ENCODE results near the gene GSTM2. TPM values are rescaled to one million over a fixed set of nuclear protein-coding genes. Genes with fewer than 3 reads are reported as not detected.

GSTM2 gene
- total and polyA plus RNA-seq, 2 of the 4 experiments (the other 2 are of a cell fraction) = 10.2 to 85.5 TPM

DNA sequence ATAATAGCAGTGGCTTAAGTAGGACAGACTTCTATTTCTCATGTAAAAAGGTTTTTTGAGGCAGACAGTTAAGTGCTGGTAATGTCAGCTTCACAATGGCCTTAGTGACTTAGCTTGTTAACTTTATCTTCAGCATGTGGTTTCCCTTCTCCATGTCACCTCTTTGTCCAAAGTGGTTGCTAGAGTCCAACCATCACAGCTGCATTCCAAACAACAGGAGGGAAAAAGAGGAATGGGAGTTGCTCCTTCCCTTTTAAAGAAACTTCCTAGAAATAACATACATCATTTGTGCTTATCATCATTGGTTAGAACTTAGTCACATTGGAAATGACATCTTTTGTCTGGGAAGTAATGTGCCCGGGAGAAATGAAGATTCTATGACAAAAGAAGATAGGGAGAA, 54.1 kb downstream of the GSTM2 start:
- DNase-seq = no peak
- Histone ChIP-seq H4K20me1 (ENCODE audit: insufficient read depth, low read length) (no peaks in the 10 kb centered on the region), H3K27ac (ENCODE audit: insufficient read depth, low read length) (no peak overlapping the region), H3K27me3 (ENCODE audit: control insufficient read depth, insufficient read depth, low read length) (peaks cover 3% of the 10 kb centered on the region), H2BK120ac (ENCODE audit: low read depth, low read length) (peak overlapping the region; percentile 16; the same call in 1 of the 2 replicates), H2BK20ac (ENCODE audit: low read depth, low read length) (no peak overlapping the region), H2BK15ac (ENCODE audit: low read depth, low read length) (no peak overlapping the region; the same call in 2 of the 3 replicates), H3K4me3 (ENCODE audit: insufficient read depth, low read depth, low read length) (no peak overlapping the region), H4K8ac (ENCODE audit: low read depth in 2 of 2, low read length in 2 of 2) (no peak overlapping the region), H3K18ac (ENCODE audit: low read depth, low read length) (no peak overlapping the region), H2AK5ac (ENCODE audit: low read depth, low read length) (no peak overlapping the region), H3K4ac (ENCODE audit: low read depth, low read length) (no peak overlapping the region), H3K23ac (ENCODE audit: low read depth, low read length) (no peak overlapping the region), H3K9ac (ENCODE audit: low read depth, low read length) (no peak overlapping the region), H4K91ac (ENCODE audit: insufficient read depth, low read depth, low read length) (no peak overlapping the region), H2AK9ac (replicated peaks; ENCODE audit: low read depth, low read length, poor library complexity) (no peak overlapping the region), H3K79me1 (ENCODE audit: low read depth in 1 of 2, low read length in 2 of 2) (no peaks in the 10 kb centered on the region), H3K14ac (replicated peaks; ENCODE audit: low read depth, low read length) (no peak overlapping the region), H3K36me3 (ENCODE audit: control insufficient read depth, insufficient read depth, low read length) (no peaks in the 10 kb centered on the region), H3K56ac (ENCODE audit: extremely low read depth, insufficient read depth, low read length) (no peak overlapping the region), H2BK5ac (ENCODE audit: low read depth, low read length, poor library complexity, severe bottlenecking) (no peak overlapping the region), H3K4me1 (ENCODE audit: control insufficient read depth, insufficient read depth, low read length) (peaks cover 8% of the 10 kb centered on the region; the same call in 1 of the 2 replicates), H4K5ac (ENCODE audit: low read depth, low read length) (no peak overlapping the region), H3K4me2 (ENCODE audit: low read depth, low read length) (no peak overlapping the region), H3K9me3 (ENCODE audit: control insufficient read depth, insufficient read depth, low read length) (no peaks in the 10 kb centered on the region; the same call in 1 of the 2 replicates), H3K9me1 (ENCODE audit: insufficient read depth, low read length) (0 out of 2 replicates have a peak, but pooled peaks cover 3% of the 10 kb centered on the region), H2AFZ (replicated peaks; ENCODE audit: low read length, poor library complexity) (no peak overlapping the region)
- in situ Hi-C loops (cut with MboI; ENCODE audit: low sequenced_read_pairs) = no loop called here
- dilution Hi-C loops (cut with HindIII; ENCODE audit: low sequenced_read_pairs, unreplicated experiment) = no loop called here
- intact Hi-C loops (cut with micrococcal nuclease) = loop anchor here (5.0 kb wide), 1 partner anchor 45 kb away; no protein-coding TSS in a partner anchor
- ChIA-PET POLR2A (ENCODE audit: unreplicated experiment) (interaction anchor here (0.6 kb wide), 1 partner anchor 56 kb away, joined by 3 read pairs; no protein-coding TSS in a partner anchor), CTCF (interaction anchor here (1.1 kb wide), 1 partner anchor 176 kb away, joined by 3 read pairs; no protein-coding TSS in a partner anchor)
- no TSS peak for BruUV-seq (replicated peaks)
- ATAC-seq (ENCODE audit: low read depth) = no peak
- WGBS, 2 experiments (ENCODE audit: extremely low coverage in 2 of 2, insufficient read length in 1 of 2) = no CpG with 5 or more reads among the region's 1 CpG
- TF ChIP-seq RAD21 (IDR thresholded peaks at IDR 0.05; ENCODE audit: low read length) = no peak
- no peak for TF ChIP-seq BHLHE40 (IDR thresholded peaks at IDR 0.05; ENCODE audit: low read depth, low read length)
- TF ChIP-seq RFX5 (IDR thresholded peaks at IDR 0.05; ENCODE audit: low read depth, low read length) = no peak
- TF ChIP-seq, protein P1, sequence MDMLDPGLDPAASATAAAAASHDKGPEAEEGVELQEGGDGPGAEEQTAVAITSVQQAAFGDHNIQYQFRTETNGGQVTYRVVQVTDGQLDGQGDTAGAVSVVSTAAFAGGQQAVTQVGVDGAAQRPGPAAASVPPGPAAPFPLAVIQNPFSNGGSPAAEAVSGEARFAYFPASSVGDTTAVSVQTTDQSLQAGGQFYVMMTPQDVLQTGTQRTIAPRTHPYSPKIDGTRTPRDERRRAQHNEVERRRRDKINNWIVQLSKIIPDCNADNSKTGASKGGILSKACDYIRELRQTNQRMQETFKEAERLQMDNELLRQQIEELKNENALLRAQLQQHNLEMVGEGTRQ (IDR thresholded peaks at IDR 0.05; ENCODE audit: low read depth, low read length) = no peak
- TF ChIP-seq, protein P2, sequence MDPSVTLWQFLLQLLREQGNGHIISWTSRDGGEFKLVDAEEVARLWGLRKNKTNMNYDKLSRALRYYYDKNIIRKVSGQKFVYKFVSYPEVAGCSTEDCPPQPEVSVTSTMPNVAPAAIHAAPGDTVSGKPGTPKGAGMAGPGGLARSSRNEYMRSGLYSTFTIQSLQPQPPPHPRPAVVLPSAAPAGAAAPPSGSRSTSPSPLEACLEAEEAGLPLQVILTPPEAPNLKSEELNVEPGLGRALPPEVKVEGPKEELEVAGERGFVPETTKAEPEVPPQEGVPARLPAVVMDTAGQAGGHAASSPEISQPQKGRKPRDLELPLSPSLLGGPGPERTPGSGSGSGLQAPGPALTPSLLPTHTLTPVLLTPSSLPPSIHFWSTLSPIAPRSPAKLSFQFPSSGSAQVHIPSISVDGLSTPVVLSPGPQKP (IDR thresholded peaks at IDR 0.05; ENCODE audit: borderline replicate concordance, low read depth, low read length) = no peak
- no peak for TF ChIP-seq POLR2A (IDR thresholded peaks at IDR 0.05; ENCODE audit: low read depth, low read length)
- no peak for TF ChIP-seq MAZ (IDR thresholded peaks at IDR 0.05; ENCODE audit: borderline replicate concordance, low read depth, low read length)
- TF ChIP-seq SMC3 (IDR thresholded peaks at IDR 0.05; ENCODE audit: low read depth, low read length) = no peak
- no peak for TF ChIP-seq MXI1 (IDR thresholded peaks at IDR 0.05; ENCODE audit: borderline replicate concordance, low read depth, low read length)
- TF ChIP-seq FOS (IDR thresholded peaks at IDR 0.05; ENCODE audit: low read depth, low read length) = no peak
- TF ChIP-seq, protein P3, sequence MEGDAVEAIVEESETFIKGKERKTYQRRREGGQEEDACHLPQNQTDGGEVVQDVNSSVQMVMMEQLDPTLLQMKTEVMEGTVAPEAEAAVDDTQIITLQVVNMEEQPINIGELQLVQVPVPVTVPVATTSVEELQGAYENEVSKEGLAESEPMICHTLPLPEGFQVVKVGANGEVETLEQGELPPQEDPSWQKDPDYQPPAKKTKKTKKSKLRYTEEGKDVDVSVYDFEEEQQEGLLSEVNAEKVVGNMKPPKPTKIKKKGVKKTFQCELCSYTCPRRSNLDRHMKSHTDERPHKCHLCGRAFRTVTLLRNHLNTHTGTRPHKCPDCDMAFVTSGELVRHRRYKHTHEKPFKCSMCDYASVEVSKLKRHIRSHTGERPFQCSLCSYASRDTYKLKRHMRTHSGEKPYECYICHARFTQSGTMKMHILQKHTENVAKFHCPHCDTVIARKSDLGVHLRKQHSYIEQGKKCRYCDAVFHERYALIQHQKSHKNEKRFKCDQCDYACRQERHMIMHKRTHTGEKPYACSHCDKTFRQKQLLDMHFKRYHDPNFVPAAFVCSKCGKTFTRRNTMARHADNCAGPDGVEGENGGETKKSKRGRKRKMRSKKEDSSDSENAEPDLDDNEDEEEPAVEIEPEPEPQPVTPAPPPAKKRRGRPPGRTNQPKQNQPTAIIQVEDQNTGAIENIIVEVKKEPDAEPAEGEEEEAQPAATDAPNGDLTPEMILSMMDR (conservative IDR thresholded peaks at IDR 0.05; ENCODE audit: low read depth, low read length) = no peak
- TF ChIP-seq CHD1 (IDR thresholded peaks at IDR 0.05; ENCODE audit: low read depth, low read length) = no peak
- no peak for TF ChIP-seq RCOR1 (IDR thresholded peaks at IDR 0.05; ENCODE audit: insufficient replicate concordance, low read length)
